Mucosa of stomach (tissue), 1 donor: Measurements from ENCODE around the gene CTDSP1.

Experiments used
- H3K27me3 ChIP-seq: one replicate; pipeline ENCODE4 v1.7.0; 2013; ENCODE audit warnings: mild to moderate bottlenecking, low read length; ENCODE audit not compliant: control insufficient read depth, insufficient read depth
- H3K36me3 ChIP-seq: one replicate; pipeline ENCODE4 v1.7.0; 2013; ENCODE audit warnings: low read length; ENCODE audit not compliant: control insufficient read depth, insufficient read depth
- H3K4me1 ChIP-seq: one replicate; pipeline ENCODE4 v1.7.0; 2013; ENCODE audit warnings: mild to moderate bottlenecking, low read length; ENCODE audit not compliant: control insufficient read depth, insufficient read depth
- H3K4me3 ChIP-seq: one replicate; pipeline ENCODE4 v1.7.0; 2013; ENCODE audit warnings: low read length
- H3K9ac ChIP-seq: one replicate; pipeline ENCODE4 v1.7.0; 2013; ENCODE audit warnings: mild to moderate bottlenecking, low read length, moderate library complexity
- H3K9me3 ChIP-seq: one replicate; pipeline ENCODE4 v1.7.0; 2013; ENCODE audit warnings: mild to moderate bottlenecking, low read length, moderate library complexity; ENCODE audit not compliant: control insufficient read depth
- donor health status: Pancreatic carcinoma.

CTDSP1 gene

DNA sequence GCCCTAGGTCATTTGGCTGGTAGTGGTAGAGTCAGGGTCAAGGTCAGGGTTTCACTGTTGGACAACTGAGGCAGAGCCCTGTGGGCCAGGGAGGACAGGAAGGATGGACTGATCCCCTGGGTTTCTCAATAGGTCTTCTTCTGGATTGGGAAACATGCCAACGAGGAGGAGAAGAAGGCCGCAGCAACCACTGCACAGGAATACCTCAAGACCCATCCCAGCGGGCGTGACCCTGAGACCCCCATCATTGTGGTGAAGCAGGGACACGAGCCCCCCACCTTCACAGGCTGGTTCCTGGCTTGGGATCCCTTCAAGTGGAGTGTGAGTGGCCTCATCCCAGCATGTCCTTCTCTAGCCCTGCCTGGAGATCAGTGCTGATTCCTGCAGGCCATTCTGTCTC is 37.3 kb downstream of the CTDSP1 start:
- no peaks in the 10 kb centered on the region for H3K27me3 ChIP-seq
- H3K9me3 ChIP-seq: no peaks in the 10 kb centered on the region
- no peak overlapping the region for H3K4me3 ChIP-seq
- no peak overlapping the region for H3K9ac ChIP-seq
- peaks cover 6% of the 10 kb centered on the region for H3K4me1 ChIP-seq
- H3K36me3 ChIP-seq: no peaks in the 10 kb centered on the region

DNA sequence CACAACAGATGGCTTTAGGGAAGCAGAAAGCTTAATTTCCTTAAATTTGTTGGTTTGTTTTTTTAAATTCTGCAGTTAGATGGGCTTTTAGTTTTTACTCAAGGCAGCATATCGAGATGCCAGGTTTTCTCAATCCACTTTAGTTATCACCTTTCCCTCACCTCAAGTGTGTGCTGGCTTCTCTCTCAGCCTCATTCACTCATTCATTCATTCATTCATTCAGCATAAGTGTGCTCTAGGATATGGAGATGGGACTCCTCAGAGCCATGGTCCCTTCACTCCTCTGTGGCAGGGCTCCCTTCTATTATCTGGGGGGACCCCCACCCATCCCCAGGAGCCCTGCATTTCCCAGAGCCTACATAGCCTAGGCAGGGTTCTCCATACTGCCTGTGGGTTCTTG is 38.3 kb downstream of the CTDSP1 start:
- H3K36me3 ChIP-seq: no peaks in the 10 kb centered on the region

DNA sequence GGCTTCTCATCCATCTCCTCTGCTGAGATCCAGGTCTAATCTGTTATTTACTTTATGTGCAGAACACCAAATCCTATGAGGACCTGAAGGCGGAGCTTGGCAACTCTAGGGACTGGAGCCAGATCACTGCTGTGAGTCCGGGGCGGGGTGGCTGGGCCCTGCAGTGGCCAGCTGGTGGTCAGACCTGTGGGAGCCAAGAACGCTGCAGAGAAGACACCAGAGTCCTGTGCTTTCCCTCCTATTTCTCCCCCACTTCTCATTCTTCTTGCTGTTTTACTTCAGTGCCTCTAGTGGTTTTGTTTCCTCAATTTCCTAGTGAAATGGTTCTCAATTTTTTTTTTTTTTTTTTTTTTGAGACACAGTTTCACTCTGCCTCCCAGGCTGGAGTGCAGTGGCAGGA is 38.9 kb downstream of the CTDSP1 start:
- no peaks in the 10 kb centered on the region for H3K9me3 ChIP-seq
- H3K9ac ChIP-seq: no peak overlapping the region
- H3K36me3 ChIP-seq: no peaks in the 10 kb centered on the region
- peaks cover 6% of the 10 kb centered on the region for H3K4me1 ChIP-seq
- no peaks in the 10 kb centered on the region for H3K27me3 ChIP-seq
- no peak overlapping the region for H3K4me3 ChIP-seq

More for the DNA sequence above, 38.3 kb downstream of the CTDSP1 start:
- H3K9me3 ChIP-seq: no peaks in the 10 kb centered on the region
- no peak overlapping the region for H3K4me3 ChIP-seq
- no peak overlapping the region for H3K9ac ChIP-seq
- no peaks in the 10 kb centered on the region for H3K27me3 ChIP-seq
- H3K4me1 ChIP-seq: peaks cover 6% of the 10 kb centered on the region

DNA sequence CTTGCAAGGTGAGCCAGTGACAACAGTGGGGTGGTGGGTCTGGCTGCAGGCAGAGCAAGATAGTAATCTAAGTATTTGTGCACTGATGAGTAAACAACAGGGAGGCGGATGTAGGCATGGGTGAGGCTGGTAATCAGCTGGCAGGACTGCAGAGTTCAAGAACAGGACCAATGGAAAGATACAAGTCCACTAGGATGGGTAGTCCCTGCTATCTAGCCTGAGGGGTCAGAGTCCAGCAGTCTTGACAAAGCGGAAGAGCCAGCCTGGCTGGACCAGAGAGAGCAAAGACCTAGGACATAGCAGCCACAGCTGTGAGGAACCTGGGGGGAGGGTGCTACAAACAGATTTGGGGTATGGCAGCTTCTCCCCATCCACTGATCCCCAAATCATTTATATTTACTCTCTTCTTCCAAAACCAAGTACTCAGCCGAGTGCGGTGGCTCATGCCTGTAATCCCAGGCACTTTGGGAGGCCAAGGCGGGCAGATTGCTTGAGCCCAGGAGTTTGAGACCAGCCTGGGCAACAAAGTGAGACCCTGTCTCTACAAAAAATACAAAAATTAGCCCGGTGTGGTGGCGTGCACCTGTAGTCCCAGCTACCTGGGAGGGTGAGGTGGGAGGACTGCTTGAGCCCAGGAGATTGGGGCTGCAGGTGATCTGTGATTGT is 45.2 kb downstream of the CTDSP1 start:
- peaks cover 22% of the 10 kb centered on the region for H3K4me1 ChIP-seq
- no peaks in the 10 kb centered on the region for H3K9me3 ChIP-seq
- H3K36me3 ChIP-seq: peaks cover 4% of the 10 kb centered on the region
- H3K27me3 ChIP-seq: no peaks in the 10 kb centered on the region
- no peak overlapping the region for H3K4me3 ChIP-seq
- H3K9ac ChIP-seq: no peak overlapping the region

DNA sequence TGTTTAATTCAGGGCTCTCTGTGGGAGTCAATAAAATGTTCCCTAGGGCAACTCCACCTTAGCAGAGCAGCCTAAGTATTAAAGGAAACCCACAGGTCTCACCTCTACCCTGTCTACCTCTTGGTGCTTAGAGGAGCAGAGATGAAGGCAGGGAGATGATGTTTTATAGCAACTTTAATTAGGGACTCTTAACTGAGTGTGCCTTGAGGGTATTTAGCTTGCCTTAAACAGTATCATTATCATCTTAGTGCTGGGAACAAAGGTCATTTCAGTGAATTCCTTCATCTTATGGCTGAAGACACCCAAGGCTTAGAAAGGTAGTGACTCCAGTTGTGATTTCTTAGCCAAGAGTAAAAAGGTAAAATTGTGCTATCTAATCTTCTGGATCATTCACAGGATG is 45.9 kb downstream of the CTDSP1 start:
- H3K27me3 ChIP-seq: no peaks in the 10 kb centered on the region
- no peak overlapping the region for H3K4me3 ChIP-seq
- H3K9me3 ChIP-seq: no peaks in the 10 kb centered on the region
- H3K36me3 ChIP-seq: peaks cover 5% of the 10 kb centered on the region
- no peak overlapping the region for H3K9ac ChIP-seq
- H3K4me1 ChIP-seq: peaks cover 22% of the 10 kb centered on the region

DNA sequence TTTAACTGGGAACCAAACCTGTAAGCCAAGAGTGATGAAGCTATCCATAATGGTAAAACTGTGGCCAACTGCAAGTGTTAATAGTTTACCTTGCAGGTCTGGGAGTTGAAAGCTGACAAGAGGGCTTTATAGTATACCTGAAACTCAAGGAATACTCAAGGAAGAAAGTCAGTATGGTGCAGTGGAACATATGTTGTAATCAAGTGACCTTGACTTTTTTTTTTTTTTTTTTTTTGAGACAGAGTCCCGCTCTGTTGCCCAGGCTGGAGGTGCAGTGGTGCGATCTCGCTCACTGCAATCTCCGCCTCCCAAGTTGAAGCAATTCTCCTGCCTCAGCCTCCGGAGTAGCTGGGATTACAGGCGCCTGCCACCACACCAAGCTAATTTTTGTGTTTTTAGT is 46.9 kb downstream of the CTDSP1 start:
- peaks cover 22% of the 10 kb centered on the region for H3K4me1 ChIP-seq
- no peaks in the 10 kb centered on the region for H3K9me3 ChIP-seq
- no peak overlapping the region for H3K9ac ChIP-seq
- H3K4me3 ChIP-seq: no peak overlapping the region
- H3K27me3 ChIP-seq: no peaks in the 10 kb centered on the region
- H3K36me3 ChIP-seq: peaks cover 5% of the 10 kb centered on the region

DNA sequence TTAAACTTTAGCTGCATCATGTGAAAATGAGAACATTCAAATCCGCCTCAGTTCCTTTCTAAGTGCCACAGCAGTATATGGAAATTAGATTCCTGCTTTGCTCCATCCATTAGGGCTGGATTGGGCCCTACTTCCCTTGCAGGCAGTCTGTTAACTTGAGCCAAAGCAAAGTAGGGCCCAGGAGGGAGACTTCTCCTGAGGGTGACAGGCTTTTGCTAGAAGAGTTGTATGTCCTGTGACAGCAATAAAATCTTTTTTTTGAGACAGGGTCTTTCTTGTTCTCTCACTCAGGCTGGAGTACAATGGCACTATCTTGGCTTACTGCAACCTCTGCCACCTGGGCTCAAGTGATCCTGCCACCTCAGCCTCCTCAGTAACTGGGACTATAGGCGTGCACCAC is 47.4 kb downstream of the CTDSP1 start:
- no peak overlapping the region for H3K9ac ChIP-seq
- H3K27me3 ChIP-seq: no peaks in the 10 kb centered on the region
- no peaks in the 10 kb centered on the region for H3K9me3 ChIP-seq
- peaks cover 5% of the 10 kb centered on the region for H3K36me3 ChIP-seq
- no peak overlapping the region for H3K4me3 ChIP-seq
- H3K4me1 ChIP-seq: peaks cover 22% of the 10 kb centered on the region

DNA sequence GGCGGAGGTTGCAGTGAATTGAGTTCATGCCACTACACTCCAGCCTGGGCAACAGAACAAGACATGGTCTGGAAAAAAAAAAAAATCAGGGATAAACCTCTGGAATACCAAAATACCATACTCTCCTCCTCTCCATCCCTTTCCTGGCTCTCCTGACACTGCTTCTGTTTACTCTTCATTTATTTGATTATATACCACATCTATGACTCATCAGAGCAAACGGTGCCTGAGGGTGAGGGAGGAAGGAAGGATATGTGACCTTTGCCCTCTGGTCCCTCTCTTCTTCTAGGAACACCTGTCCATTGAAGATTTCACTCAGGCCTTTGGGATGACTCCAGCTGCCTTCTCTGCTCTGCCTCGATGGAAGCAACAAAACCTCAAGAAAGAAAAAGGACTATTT is 49.3 kb downstream of the CTDSP1 start:
- H3K9ac ChIP-seq: no peak overlapping the region
- H3K36me3 ChIP-seq: peaks cover 5% of the 10 kb centered on the region

DNA sequence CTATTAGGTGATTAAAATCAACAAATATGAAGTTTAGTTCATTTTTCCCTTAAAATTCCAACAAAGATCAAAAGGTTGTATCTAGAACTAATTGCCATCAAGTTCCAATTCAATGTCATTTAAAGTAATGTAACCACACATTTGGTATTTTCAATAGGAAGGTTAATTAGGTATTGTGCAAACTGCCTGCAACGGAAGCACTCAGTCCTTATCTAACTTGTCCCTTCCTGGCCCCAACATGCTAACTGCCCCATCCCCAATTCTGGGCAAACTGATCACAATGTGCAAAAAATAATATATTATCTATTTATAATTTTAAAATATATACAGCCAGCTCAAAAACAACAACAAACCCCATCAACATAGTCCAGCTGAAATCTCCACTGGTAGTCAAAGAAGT is 52.4 kb downstream of the CTDSP1 start:
- H3K36me3 ChIP-seq: peaks cover 5% of the 10 kb centered on the region

More for the DNA sequence above, 49.3 kb downstream of the CTDSP1 start:
- no peaks in the 10 kb centered on the region for H3K9me3 ChIP-seq
- no peak overlapping the region for H3K4me3 ChIP-seq
- no peaks in the 10 kb centered on the region for H3K27me3 ChIP-seq
- H3K4me1 ChIP-seq: peaks cover 22% of the 10 kb centered on the region

More for the DNA sequence above, 52.4 kb downstream of the CTDSP1 start:
- no peaks in the 10 kb centered on the region for H3K27me3 ChIP-seq
- peaks cover 9% of the 10 kb centered on the region for H3K4me1 ChIP-seq
- H3K9ac ChIP-seq: no peak overlapping the region
- H3K9me3 ChIP-seq: no peaks in the 10 kb centered on the region
- H3K4me3 ChIP-seq: no peak overlapping the region
